ENCODE results near the gene PRRC2B.

GRCh38 chr9:131516100-131516499, 122.2 kb downstream of the PRRC2B start:
- TF ChIP-seq POLR2A (IDR thresholded peaks at IDR 0.05; ENCODE audit: control extremely low read depth in 1 of 2, low read depth in 2 of 2, low read length in 2 of 2), result no peak
- TF ChIP-seq POLR2AphosphoS5 (IDR thresholded peaks at IDR 0.05; ENCODE audit: low read depth, low read length), result no peak
- no peak for TF ChIP-seq CTCF (IDR thresholded peaks at IDR 0.05; ENCODE audit: control extremely low read depth in 1 of 3, insufficient read depth in 1 of 3, low read depth in 1 of 3, low read length in 3 of 3)
- no peak for TF ChIP-seq ZNF274 (IDR thresholded peaks at IDR 0.05; ENCODE audit: borderline replicate concordance, extremely low read depth, low read length)
- no peak for TF ChIP-seq CBX8 (IDR thresholded peaks at IDR 0.05; ENCODE audit: borderline replicate concordance, low read depth, low read length)
- no peak for TF ChIP-seq SUZ12 (IDR thresholded peaks at IDR 0.05; ENCODE audit: low read length)
- TF ChIP-seq GABPA (IDR thresholded peaks at IDR 0.05; ENCODE audit: borderline replicate concordance, insufficient read depth, low read length), result no peak
- TF ChIP-seq EZH2 (IDR thresholded peaks at IDR 0.05; ENCODE audit: low read depth, low read length, severe bottlenecking), result no peak
- TF ChIP-seq BRCA1 (IDR thresholded peaks at IDR 0.05; ENCODE audit: low read depth, low read length), result no peak
- no peak for TF ChIP-seq FOSL1 (IDR thresholded peaks at IDR 0.05; ENCODE audit: insufficient read depth, low read depth, low read length)

Data from H1 (cell line).